Neural cell (in vitro differentiated cells): Measurements from ENCODE around the gene KLK4. TPM values are rescaled to one million over a fixed set of nuclear protein-coding genes. Genes with fewer than 3 reads are reported as not detected.

Experiments used
- H2AFZ ChIP-seq: fragments of 200-600, 300-800 bp; sonication (generic), shearing (Covaris generic); 2 replicates; pipeline ENCODE4 v1.6.0; 2014; ENCODE audit warnings: low read depth, mild to moderate bottlenecking, antibody characterized with exemption, low read length, moderate library complexity
- H3F3A ChIP-seq: fragments of 200-600 bp; shearing (Covaris generic); 2 replicates; pipeline ENCODE4 v1.6.1; 2016; ENCODE audit warnings: mild to moderate bottlenecking, moderate library complexity, mixed read lengths, antibody characterized with exemption, low read length; ENCODE audit not compliant: insufficient read depth, poor library complexity, severe bottlenecking
- H3K27ac ChIP-seq: fragments of 200-600, 300-800 bp; sonication (generic), shearing (Covaris generic); 2 replicates; pipeline ENCODE4 v1.5.1; 2014; ENCODE audit warnings: mild to moderate bottlenecking, low read length, moderate library complexity
- H3K27me3 ChIP-seq: fragments of 300-800, 200-600 bp; sonication (generic), shearing (Covaris generic); 2 replicates; pipeline ENCODE4 v1.6.0; 2014; ENCODE audit warnings: mild to moderate bottlenecking, low read depth, low read length, moderate library complexity; ENCODE audit not compliant: insufficient read depth
- H3K36me3 ChIP-seq: fragments of 300-800, 200-600 bp; sonication (generic), shearing (Covaris generic); 2 replicates; pipeline ENCODE4 v1.5.1; 2014; ENCODE audit warnings: mild to moderate bottlenecking, antibody characterized with exemption, low read length, moderate library complexity; ENCODE audit not compliant: insufficient read depth
- H3K4me2 ChIP-seq: fragments of 300-800, 200-600 bp; sonication (generic), shearing (Covaris generic); 2 replicates; pipeline ENCODE4 v1.6.0; 2014; ENCODE audit warnings: mild to moderate bottlenecking, low read length
- H3K4me3 ChIP-seq: fragments of 300-800, 200-600 bp; sonication (generic), shearing (Covaris generic); 2 replicates; pipeline ENCODE4 v1.5.1; 2014; ENCODE audit warnings: mild to moderate bottlenecking, low read length, moderate library complexity
- H3K79me2 ChIP-seq: fragments of 200-600 bp; shearing (Covaris generic); replicated peaks from 2 replicates; pipeline ENCODE4 v1.6.0; 2014; ENCODE audit warnings: mild to moderate bottlenecking, low read length, moderate library complexity; ENCODE audit not compliant: insufficient read depth
- H3K9ac ChIP-seq: fragments of 300-800, 200-600 bp; sonication (generic), shearing (Covaris generic); 2 replicates; pipeline ENCODE4 v1.6.1; 2016; ENCODE audit warnings: mild to moderate bottlenecking, low read length, mixed read lengths
- H3K9me2 ChIP-seq: fragments of 200-600 bp; shearing (Covaris generic); 2 replicates; pipeline ENCODE4 v1.6.1; 2016; ENCODE audit warnings: mild to moderate bottlenecking, low read length, mixed read lengths; ENCODE audit not compliant: insufficient read depth
- H3K9me3 ChIP-seq: fragments of 200-600, 300-800 bp; sonication (generic), shearing (Covaris generic); 2 replicates; pipeline ENCODE4 v1.6.1; 2016; ENCODE audit warnings: mild to moderate bottlenecking, mixed run types, low read length, moderate library complexity, mixed read lengths
- H4K20me1 ChIP-seq: fragments of 200-600 bp; shearing (Covaris generic); 2 replicates; pipeline ENCODE4 v1.6.1; 2016; ENCODE audit warnings: mild to moderate bottlenecking, mixed run types; ENCODE audit not compliant: insufficient read depth
- EP300 ChIP-seq: fragments of 450-650 bp; conservative IDR thresholded peaks from 2 replicates; pipeline ENCODE4 v1.6.1; 2014; ENCODE audit warnings: antibody characterized with exemption, mild to moderate bottlenecking, moderate library complexity; ENCODE audit not compliant: poor library complexity, severe bottlenecking
- EZH2 ChIP-seq: fragments of 200-600, 300-800 bp; shearing (Covaris generic), sonication (generic); IDR thresholded peaks from 2 replicates; pipeline ENCODE4 v1.6.1; 2014; ENCODE audit warnings: antibody characterized with exemption, low read length, borderline replicate concordance, mild to moderate bottlenecking; ENCODE audit not compliant: insufficient read depth, poor library complexity, severe bottlenecking
- MXI1 ChIP-seq: fragments of 450-650 bp; conservative IDR thresholded peaks from 2 replicates; pipeline ENCODE4 v1.6.1; 2014; ENCODE audit warnings: antibody characterized with exemption, mild to moderate bottlenecking; ENCODE audit not compliant: poor library complexity, severe bottlenecking
- POLR2AphosphoS5 ChIP-seq: IDR thresholded peaks from 2 replicates; pipeline ENCODE4 v1.6.1; 2012
- RAD21 ChIP-seq: fragments of 450-650 bp; conservative IDR thresholded peaks from 2 replicates; pipeline ENCODE4 v1.6.1; 2014; ENCODE audit warnings: antibody characterized with exemption, mild to moderate bottlenecking, moderate library complexity
- SMC3 ChIP-seq: fragments of 450-650 bp; conservative IDR thresholded peaks from 2 replicates; pipeline ENCODE4 v1.6.1; 2014; ENCODE audit warnings: antibody characterized with exemption, mild to moderate bottlenecking, moderate library complexity; ENCODE audit not compliant: poor library complexity
- TAF1 ChIP-seq: IDR thresholded peaks from 2 replicates; pipeline ENCODE4 v1.6.1; 2012; ENCODE audit warnings: low read depth
- polyA plus RNA-seq: library from polyadenylated mRNA; depleted of rRNA; stranded (reverse); fragments of >200 nt; gene quantifications from 2 replicates; pipeline ENCODE4 v1.2.3, GENCODE V29; 2014
- TF ChIP-seq, protein P1 (sequence below): IDR thresholded peaks from 2 replicates; pipeline ENCODE4 v1.6.1; 2012; ENCODE audit warnings: borderline replicate concordance
- TF ChIP-seq, protein P2 (sequence below): fragments of 450-650 bp; IDR thresholded peaks from 2 replicates; pipeline ENCODE4 v1.5.1; 2014; ENCODE audit warnings: antibody characterized with exemption, mild to moderate bottlenecking, moderate library complexity; ENCODE audit not compliant: poor library complexity, severe bottlenecking

KLK4 gene
- polyA plus RNA-seq, 1 donor from 2014 or later: not detected

DNA sequence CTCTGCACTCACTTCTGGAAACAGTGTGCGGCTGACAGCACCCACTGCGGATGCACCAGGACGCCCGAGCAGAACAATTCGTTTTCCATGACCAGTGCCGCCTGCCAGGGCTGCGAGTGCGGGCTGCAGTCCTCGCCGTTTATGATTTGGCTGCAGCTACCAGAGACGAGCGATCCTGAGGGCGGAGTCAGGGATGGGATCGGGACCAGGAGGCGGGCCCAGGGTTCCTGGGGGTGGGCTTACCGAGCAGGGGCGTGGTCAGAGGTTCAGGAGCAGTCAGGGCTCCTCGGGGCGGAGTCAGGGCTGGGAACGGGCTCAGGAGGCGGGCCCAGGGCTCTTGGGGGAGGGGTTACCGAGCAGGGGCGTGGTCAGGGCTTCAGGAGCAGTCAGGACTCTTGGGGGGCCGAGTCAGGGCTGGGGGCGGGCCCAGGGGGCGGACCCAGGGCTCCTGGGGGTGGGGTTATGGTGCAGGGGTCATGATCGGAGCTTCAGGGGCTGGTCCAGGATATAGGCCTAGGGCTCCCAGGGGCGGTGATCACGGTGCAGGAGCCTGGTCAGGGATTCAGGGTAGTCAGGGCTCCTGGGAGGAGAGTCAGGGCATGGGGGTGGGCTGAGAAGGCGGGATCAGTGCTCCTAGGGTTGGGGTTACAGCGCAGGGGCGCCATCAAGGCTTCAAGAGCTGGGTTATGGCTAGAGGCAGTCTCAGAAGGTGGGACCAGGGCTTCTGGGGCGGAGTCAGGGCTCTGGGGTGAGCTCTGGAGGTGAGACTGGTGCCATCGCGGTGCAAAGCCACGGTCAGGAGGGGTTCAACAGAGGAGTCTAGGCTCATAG lies 1.7 kb downstream of the KLK4 start:
- Histone ChIP-seq H3K79me2 (no peaks in the 10 kb centered on the region), H2AFZ (no peak overlapping the region), H3K4me3 (peak overlapping the region; percentile 63), H3K9me3 (no peaks in the 10 kb centered on the region), H3K9me2 (no peaks in the 10 kb centered on the region), H3F3A (no peaks in the 10 kb centered on the region), H3K9ac (peak overlapping the region; percentile 9), H3K36me3 (no peaks in the 10 kb centered on the region), H3K27me3 (peaks cover 46% of the 10 kb centered on the region), H4K20me1 (no peaks in the 10 kb centered on the region), H3K4me2 (no peak overlapping the region), H3K27ac (no peak overlapping the region)
- TF ChIP-seq, protein P1, sequence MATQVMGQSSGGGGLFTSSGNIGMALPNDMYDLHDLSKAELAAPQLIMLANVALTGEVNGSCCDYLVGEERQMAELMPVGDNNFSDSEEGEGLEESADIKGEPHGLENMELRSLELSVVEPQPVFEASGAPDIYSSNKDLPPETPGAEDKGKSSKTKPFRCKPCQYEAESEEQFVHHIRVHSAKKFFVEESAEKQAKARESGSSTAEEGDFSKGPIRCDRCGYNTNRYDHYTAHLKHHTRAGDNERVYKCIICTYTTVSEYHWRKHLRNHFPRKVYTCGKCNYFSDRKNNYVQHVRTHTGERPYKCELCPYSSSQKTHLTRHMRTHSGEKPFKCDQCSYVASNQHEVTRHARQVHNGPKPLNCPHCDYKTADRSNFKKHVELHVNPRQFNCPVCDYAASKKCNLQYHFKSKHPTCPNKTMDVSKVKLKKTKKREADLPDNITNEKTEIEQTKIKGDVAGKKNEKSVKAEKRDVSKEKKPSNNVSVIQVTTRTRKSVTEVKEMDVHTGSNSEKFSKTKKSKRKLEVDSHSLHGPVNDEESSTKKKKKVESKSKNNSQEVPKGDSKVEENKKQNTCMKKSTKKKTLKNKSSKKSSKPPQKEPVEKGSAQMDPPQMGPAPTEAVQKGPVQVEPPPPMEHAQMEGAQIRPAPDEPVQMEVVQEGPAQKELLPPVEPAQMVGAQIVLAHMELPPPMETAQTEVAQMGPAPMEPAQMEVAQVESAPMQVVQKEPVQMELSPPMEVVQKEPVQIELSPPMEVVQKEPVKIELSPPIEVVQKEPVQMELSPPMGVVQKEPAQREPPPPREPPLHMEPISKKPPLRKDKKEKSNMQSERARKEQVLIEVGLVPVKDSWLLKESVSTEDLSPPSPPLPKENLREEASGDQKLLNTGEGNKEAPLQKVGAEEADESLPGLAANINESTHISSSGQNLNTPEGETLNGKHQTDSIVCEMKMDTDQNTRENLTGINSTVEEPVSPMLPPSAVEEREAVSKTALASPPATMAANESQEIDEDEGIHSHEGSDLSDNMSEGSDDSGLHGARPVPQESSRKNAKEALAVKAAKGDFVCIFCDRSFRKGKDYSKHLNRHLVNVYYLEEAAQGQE: no peak
- TF ChIP-seq, protein P2, sequence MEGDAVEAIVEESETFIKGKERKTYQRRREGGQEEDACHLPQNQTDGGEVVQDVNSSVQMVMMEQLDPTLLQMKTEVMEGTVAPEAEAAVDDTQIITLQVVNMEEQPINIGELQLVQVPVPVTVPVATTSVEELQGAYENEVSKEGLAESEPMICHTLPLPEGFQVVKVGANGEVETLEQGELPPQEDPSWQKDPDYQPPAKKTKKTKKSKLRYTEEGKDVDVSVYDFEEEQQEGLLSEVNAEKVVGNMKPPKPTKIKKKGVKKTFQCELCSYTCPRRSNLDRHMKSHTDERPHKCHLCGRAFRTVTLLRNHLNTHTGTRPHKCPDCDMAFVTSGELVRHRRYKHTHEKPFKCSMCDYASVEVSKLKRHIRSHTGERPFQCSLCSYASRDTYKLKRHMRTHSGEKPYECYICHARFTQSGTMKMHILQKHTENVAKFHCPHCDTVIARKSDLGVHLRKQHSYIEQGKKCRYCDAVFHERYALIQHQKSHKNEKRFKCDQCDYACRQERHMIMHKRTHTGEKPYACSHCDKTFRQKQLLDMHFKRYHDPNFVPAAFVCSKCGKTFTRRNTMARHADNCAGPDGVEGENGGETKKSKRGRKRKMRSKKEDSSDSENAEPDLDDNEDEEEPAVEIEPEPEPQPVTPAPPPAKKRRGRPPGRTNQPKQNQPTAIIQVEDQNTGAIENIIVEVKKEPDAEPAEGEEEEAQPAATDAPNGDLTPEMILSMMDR: no peak
- TF ChIP-seq EP300 (no peak), RAD21 (no peak), POLR2AphosphoS5 (no peak), EZH2 (no peak), TAF1 (no peak), MXI1 (no peak), SMC3 (no peak)

DNA sequence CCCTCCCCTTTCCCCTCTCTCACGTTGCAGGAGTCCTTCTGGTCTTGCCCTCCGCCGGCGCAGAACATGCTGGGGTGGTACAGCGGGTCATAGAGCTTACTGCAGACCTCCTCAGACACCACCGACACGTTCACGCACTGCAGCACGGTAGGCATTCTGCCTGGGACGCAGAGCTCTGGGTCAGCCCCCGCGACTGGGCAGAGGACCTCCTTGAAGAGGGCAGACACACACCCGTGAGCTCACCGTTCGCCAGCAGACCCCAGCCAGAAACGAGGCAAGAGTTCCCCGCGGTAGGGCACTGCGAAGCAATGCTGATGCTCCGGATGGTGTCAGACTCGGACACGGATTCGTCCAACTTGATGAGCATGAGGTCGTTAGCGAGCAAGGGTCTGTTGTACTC lies 2.9 kb downstream of the KLK4 start:
- no peak overlapping the region for H3K27ac ChIP-seq
- no peaks in the 10 kb centered on the region for H4K20me1 ChIP-seq
- no peak overlapping the region for H2AFZ ChIP-seq
- no peak for TF ChIP-seq POLR2AphosphoS5
- TF ChIP-seq RAD21: no peak
- TF ChIP-seq MXI1: no peak
- TF ChIP-seq, protein P2: no peak
- TF ChIP-seq, protein P1: no peak
- no peak for TF ChIP-seq SMC3
- no peak for TF ChIP-seq EP300
- TF ChIP-seq TAF1: no peak
- H3K9me2 ChIP-seq: no peaks in the 10 kb centered on the region
- H3K9me3 ChIP-seq: no peaks in the 10 kb centered on the region
- H3K9ac ChIP-seq: no peak overlapping the region
- no peak overlapping the region for H3K4me2 ChIP-seq
- no peaks in the 10 kb centered on the region for H3F3A ChIP-seq
- H3K36me3 ChIP-seq: no peaks in the 10 kb centered on the region
- no peak overlapping the region for H3K4me3 ChIP-seq
- H3K27me3 ChIP-seq: peaks cover 45% of the 10 kb centered on the region
- H3K79me2 ChIP-seq: no peaks in the 10 kb centered on the region
